ENCODE data around the gene MMP7. TPM values are rescaled to one million over a fixed set of nuclear protein-coding genes. Genes with fewer than 3 reads are reported as not detected.

Gene MMP7
- total and polyA plus RNA-seq, 2 donors (not counting 1 experiment from before 2014, with no cell fraction given) = 0.17 TPM; not detected in 1

DNA sequence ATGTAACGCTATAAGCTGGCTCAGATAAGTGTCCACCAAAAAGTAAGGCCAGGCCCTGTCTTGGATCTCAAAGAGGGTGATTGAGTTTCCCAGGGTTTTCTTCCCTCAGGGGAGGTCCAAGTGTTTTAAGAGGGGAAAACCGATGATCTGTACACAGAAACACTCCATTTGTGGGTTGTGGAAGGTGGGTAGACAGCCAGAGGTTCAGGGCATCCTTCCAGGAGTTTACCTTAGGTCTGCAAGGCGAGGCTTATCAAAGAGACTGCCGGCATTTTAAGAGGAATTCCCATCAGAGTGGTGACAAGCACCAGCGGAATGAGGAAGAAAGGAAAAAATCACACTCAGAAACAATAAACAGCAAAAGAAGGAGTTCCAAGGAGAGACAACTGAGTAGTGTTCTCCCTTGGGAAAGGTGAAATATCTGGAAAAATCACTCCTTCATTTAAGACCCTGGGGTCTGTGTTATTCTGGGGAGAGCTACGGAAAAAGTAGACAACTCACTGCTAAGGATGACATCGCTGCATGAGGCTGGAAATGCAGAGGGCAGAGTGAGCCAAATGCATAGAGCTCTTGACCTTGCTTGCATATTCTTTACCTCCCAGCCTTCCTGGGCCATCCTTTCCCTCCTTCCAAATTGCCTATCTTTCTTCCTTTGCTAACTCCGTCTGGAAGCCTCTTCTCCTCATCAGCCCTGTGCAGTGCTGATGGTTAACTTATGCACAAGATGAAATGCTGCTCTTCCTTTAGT, 22.1 kb upstream of the MMP7 start:
- no peak overlapping the region for H3K4me3 ChIP-seq (replicated peaks in 1 of 4; ENCODE audit: control extremely low read depth in 1 of 4, insufficient read depth in 1 of 4, low read depth in 3 of 4, low read length in 4 of 4)

DNA sequence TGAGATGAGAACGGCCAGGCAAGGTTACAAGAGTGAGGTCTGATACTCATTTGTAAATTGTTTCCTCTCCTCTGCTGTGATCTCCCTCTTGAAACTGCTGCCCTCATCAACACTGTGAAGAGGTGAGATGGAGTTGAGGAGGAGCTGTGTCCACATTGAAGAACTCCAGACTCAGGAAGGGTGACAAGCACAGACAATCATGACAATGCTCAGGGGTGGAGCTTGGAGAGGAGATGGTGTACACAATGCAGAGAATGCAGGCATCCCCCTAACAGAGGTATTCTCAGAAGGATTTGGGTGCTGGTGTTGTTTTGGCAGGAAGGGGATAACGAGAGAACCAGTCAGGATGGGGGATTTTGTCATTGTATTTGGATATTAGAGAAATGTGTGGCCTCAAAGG, 21.5 kb upstream of the MMP7 start:
- Histone ChIP-seq H4K20me1 (ENCODE audit: control insufficient read depth, extremely low read depth, insufficient read depth, low read length) (no peaks in the 10 kb centered on the region), H3K79me2 (ENCODE audit: control insufficient read depth, insufficient read depth, low read length) (no peaks in the 10 kb centered on the region), H3K4me3 (replicated peaks in 1 of 4; ENCODE audit: control extremely low read depth in 1 of 4, insufficient read depth in 1 of 4, low read depth in 3 of 4, low read length in 4 of 4) (no peak overlapping the region), H3K36me3 (ENCODE audit: control insufficient read depth, insufficient read depth, low read length) (no peaks in the 10 kb centered on the region), H3K27ac (ENCODE audit: insufficient read depth, low read length) (no peak overlapping the region), H3K9ac (ENCODE audit: insufficient read depth, low read length) (no peak overlapping the region), H3K9me3 (ENCODE audit: control insufficient read depth, insufficient read depth, low read depth, low read length) (no peaks in the 10 kb centered on the region), H2AFZ (ENCODE audit: low read length) (no peak overlapping the region), H3K4me2 (ENCODE audit: extremely low read depth, insufficient read depth, low read length) (no peak overlapping the region), H3K27me3 (ENCODE audit: control insufficient read depth, insufficient read depth, low read length) (peaks cover 2% of the 10 kb centered on the region), H3K4me1 (ENCODE audit: control insufficient read depth, extremely low read depth, insufficient read depth, low read length) (no peaks in the 10 kb centered on the region)
- TF ChIP-seq, protein P1, sequence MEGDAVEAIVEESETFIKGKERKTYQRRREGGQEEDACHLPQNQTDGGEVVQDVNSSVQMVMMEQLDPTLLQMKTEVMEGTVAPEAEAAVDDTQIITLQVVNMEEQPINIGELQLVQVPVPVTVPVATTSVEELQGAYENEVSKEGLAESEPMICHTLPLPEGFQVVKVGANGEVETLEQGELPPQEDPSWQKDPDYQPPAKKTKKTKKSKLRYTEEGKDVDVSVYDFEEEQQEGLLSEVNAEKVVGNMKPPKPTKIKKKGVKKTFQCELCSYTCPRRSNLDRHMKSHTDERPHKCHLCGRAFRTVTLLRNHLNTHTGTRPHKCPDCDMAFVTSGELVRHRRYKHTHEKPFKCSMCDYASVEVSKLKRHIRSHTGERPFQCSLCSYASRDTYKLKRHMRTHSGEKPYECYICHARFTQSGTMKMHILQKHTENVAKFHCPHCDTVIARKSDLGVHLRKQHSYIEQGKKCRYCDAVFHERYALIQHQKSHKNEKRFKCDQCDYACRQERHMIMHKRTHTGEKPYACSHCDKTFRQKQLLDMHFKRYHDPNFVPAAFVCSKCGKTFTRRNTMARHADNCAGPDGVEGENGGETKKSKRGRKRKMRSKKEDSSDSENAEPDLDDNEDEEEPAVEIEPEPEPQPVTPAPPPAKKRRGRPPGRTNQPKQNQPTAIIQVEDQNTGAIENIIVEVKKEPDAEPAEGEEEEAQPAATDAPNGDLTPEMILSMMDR (conservative IDR thresholded peaks at IDR 0.05 in 1 of 2, IDR thresholded peaks at IDR 0.05 in 1 of 2; ENCODE audit: low read depth in 1 of 2, low read length in 2 of 2) = no peak
- DNase-seq (ENCODE audit: low read depth in 2 of 2) = no peak

More for the DNA sequence above, 22.1 kb upstream of the MMP7 start:
- no peaks in the 10 kb centered on the region for H3K9me3 ChIP-seq (ENCODE audit: control insufficient read depth, insufficient read depth, low read depth, low read length)
- DNase-seq (ENCODE audit: low read depth in 2 of 2) = peak in 1 of 2 donors; percentile 96
- no peaks in the 10 kb centered on the region for H3K4me1 ChIP-seq (ENCODE audit: control insufficient read depth, extremely low read depth, insufficient read depth, low read length)
- no peak overlapping the region for H3K4me2 ChIP-seq (ENCODE audit: extremely low read depth, insufficient read depth, low read length)
- no peaks in the 10 kb centered on the region for H4K20me1 ChIP-seq (ENCODE audit: control insufficient read depth, extremely low read depth, insufficient read depth, low read length)
- H2AFZ ChIP-seq (ENCODE audit: low read length) = no peak overlapping the region
- H3K27me3 ChIP-seq (ENCODE audit: control insufficient read depth, insufficient read depth, low read length) = peaks cover 2% of the 10 kb centered on the region
- TF ChIP-seq EZH2 (IDR thresholded peaks at IDR 0.05; ENCODE audit: low read length, missing control alignments) = no peak
- TF ChIP-seq, protein P1 (conservative IDR thresholded peaks at IDR 0.05 in 1 of 2, IDR thresholded peaks at IDR 0.05 in 1 of 2; ENCODE audit: low read depth in 1 of 2, low read length in 2 of 2) = no peak
- H3K79me2 ChIP-seq (ENCODE audit: control insufficient read depth, insufficient read depth, low read length) = no peaks in the 10 kb centered on the region
- no peaks in the 10 kb centered on the region for H3K36me3 ChIP-seq (ENCODE audit: control insufficient read depth, insufficient read depth, low read length)
- H3K9ac ChIP-seq (ENCODE audit: insufficient read depth, low read length) = no peak overlapping the region
- H3K27ac ChIP-seq (ENCODE audit: insufficient read depth, low read length) = no peak overlapping the region

DNA sequence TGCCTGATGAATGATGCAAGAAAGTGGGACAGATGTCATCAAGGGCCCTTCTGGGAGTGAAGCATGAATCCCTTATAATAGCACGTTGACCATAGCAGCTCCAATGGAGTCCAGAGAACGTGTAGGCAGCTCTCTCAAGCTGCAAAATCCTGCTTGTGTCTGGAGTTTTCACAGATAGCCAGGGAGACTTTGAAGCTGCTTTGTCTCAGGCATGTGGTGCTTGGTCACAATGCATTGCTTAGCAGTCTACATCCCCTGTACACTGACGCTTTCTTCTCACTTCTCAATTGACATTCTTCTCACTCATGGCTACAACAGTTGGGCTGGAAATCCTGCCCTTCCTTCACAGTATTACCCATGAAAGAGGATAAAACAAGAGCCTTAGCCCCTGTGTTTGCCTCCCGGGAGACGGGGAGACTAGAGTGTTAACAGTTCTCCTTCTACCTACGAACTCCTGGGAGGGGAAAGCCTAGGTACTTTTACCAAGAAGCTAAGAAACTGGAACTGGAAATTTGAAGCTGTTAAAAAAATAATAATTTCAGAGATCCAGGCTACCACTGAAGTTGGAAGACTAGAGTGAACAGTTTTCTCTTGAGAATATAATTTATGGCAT, 20.7 kb upstream of the MMP7 start:
- H4K20me1 ChIP-seq (ENCODE audit: control insufficient read depth, extremely low read depth, insufficient read depth, low read length) = no peaks in the 10 kb centered on the region
- H3K27me3 ChIP-seq (ENCODE audit: control insufficient read depth, insufficient read depth, low read length) = peaks cover 2% of the 10 kb centered on the region
- H3K4me2 ChIP-seq (ENCODE audit: extremely low read depth, insufficient read depth, low read length) = no peak overlapping the region
- no peaks in the 10 kb centered on the region for H3K9me3 ChIP-seq (ENCODE audit: control insufficient read depth, insufficient read depth, low read depth, low read length)
- no peak overlapping the region for H3K27ac ChIP-seq (ENCODE audit: insufficient read depth, low read length)
- H3K4me1 ChIP-seq (ENCODE audit: control insufficient read depth, extremely low read depth, insufficient read depth, low read length) = no peaks in the 10 kb centered on the region
- H3K9ac ChIP-seq (ENCODE audit: insufficient read depth, low read length) = no peak overlapping the region
- H3K4me3 ChIP-seq (replicated peaks in 1 of 4; ENCODE audit: control extremely low read depth in 1 of 4, insufficient read depth in 1 of 4, low read depth in 3 of 4, low read length in 4 of 4) = no peak overlapping the region
- TF ChIP-seq, protein P1 (conservative IDR thresholded peaks at IDR 0.05 in 1 of 2, IDR thresholded peaks at IDR 0.05 in 1 of 2; ENCODE audit: low read depth in 1 of 2, low read length in 2 of 2) = no peak
- TF ChIP-seq EZH2 (IDR thresholded peaks at IDR 0.05; ENCODE audit: low read length, missing control alignments) = no peak
- no peak overlapping the region for H2AFZ ChIP-seq (ENCODE audit: low read length)
- DNase-seq (ENCODE audit: low read depth in 2 of 2) = no peak
- no peaks in the 10 kb centered on the region for H3K36me3 ChIP-seq (ENCODE audit: control insufficient read depth, insufficient read depth, low read length)
- no peaks in the 10 kb centered on the region for H3K79me2 ChIP-seq (ENCODE audit: control insufficient read depth, insufficient read depth, low read length)
